Activated T-cell treated with anti-CD3 and anti-CD28 coated beads for 1 hour (primary cell): Measurements from ENCODE around the gene RASGEF1B.

Source experiments
- DNase-seq: peaks from one replicate; pipeline ENCODE4 v3.0.0-alpha.2; 2020; ENCODE audit warnings: low read depth

RASGEF1B gene

DNA sequence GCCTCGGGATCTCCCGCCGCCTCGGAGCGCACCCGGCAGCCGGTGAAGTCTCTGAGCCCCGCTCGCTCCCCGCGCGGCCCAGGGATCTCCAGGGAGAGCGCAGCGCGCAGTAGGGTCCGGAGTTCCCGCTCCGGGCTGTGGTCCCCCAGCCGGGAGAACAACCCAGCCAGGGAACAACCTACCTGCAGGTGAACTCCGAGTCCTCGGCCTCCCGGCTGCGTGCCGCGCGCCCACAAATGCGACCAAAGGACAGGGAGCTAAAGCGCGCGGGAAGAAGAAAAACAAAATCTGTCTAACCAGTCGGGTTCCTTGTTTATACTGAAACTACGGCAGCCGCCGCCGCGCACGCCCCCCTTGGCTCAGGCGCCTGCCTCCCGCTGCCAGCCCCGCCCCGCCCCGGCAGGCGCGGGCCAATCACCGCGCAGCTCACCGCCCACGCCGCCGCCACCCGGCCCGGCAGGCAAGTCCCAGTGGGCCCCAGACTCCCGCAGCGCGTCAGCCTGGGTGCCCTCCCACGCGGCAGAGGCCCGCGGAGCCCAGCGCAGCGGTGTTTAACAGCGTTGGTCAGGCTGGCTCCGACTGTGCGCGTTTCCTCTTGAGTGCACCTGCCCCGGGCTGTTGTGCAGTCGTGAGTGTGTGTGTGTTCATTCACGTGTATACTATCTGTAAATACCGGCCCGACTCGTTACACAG, at the start of gene RASGEF1B:
Gene RASGEF1B (minus strand): TSS at position 320 of the 693 bp plus-strand sequence. CDS start 12,399 bp downstream, outside the sequence.
- DNase-seq, result peak; percentile 86

DNA sequence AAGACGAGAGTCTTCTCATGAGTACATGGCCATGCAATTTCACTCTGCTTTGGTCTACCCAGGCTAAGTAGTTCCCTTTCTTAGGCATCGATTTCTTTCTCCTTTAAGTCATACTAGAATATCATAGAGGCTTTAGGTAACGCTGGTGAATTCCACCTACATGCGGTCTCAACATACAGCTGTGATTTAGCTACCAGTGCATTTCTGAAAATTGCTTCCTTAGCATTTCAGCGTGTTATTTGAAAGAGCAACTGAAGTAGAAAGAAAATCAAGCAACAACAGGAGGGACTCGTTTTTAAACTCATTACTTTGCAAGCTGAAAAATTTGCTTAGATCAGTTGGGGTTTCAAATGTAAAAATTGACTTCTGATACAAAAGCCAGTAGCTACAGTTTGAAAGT, 48.1 kb upstream of the RASGEF1B start:
- no peak for DNase-seq

GRCh38 chr4:81519427-81519773, 47.7 kb upstream of the RASGEF1B start:
- no peak for DNase-seq

DNA sequence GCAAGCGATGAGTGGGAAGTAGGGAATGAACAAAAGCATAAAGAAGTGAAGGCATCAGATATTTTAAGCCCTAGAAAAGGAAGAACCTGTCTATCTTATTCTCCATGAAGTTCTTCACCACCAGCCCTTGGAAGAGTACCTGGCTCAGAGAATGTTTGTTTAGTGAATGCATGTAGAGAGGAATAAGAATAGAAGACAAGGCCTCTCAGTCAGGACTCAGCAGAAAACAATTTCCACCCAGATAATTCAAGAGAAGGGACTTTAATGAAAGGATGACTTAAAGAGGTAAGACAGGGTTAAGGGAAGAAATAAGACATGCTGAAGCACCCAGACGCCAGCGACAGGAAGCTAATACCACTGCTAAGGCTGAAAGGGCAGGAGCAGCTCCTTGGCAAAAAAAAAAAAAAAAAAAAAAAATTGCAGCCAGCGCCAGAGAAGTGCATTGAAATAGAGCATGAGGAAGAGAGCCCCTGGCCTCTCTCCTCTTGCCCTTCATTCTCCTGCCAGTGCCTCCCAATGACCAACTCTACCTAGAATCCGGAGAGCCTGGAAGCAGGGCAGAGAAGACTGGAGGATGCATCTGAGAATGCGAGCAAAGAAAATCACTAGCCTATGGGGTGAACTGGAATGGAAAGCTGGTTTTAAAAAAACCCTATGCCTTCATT, 47.2 kb upstream of the RASGEF1B start:
- no peak for DNase-seq

DNA sequence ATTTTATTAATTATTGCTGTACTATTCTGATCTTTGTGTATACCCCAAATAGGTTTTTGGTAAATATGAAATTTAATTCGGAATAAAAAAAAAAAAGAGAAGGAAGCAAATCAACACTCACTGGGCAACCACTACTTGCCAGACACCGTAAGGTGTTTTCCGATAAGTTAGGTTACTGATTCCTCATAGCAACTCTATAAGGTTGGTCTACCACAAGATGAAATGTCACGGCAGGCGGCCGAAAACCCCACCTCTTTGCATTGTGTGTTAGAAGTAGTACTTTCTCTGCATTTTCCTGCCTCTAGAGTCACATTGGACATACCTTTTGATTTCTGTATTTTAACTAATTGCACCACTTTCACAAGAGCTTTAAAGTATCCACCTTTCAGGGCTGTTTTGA, 44.5 kb upstream of the RASGEF1B start:
- no peak for DNase-seq

- no peak for DNase-seq
Observed at GRCh38 chr4:81512757-81513501, 41.2 kb upstream of the RASGEF1B start.

- DNase-seq, result no peak
Observed at GRCh38 chr4:81512001-81512756, 40.5 kb upstream of the RASGEF1B start.

DNA sequence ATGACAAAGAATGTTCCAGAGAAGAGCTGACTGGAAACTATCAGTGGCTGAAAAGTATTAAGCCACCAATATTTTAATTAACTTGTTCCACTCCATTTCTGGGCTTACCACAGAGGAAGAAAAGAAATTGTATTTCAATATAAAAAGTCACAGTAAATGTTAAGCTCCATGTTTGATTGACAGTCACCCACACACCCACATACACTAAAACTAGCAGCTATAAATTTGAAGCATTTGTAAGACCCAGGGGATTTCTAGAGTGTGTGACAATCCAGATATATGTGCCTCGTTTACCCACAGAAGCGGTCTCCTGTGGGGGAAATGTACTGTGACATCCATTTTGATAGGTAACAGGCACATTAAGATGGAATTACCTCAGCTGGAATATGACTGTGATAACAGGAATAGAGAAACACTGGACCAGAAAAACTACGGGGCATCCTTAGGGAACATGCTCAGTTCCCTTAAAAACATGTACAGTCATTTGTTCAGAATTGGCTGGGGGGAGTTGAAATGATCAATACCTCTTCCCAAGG, 39.0 kb upstream of the RASGEF1B start:
- DNase-seq, result no peak

DNA sequence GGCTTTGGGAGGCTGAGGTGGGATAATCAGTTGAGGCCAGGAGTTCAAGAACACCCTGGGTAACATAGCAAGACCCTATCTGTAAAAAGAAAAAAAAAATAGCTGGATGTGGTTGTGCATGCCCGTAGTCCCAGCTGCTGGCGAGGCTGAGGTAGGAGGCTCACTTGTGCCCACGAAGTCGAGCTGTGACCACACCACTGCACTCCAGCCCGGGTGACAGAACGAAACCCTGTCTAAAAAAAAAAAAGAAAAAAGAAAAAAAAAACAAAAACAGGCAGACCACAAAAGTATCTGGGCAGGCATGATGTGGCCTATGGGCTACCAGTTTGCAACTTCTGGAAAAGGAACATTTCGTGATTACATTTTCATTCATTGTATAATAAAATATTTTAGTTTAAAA, 38.1 kb upstream of the RASGEF1B start:
- no peak for DNase-seq

DNA sequence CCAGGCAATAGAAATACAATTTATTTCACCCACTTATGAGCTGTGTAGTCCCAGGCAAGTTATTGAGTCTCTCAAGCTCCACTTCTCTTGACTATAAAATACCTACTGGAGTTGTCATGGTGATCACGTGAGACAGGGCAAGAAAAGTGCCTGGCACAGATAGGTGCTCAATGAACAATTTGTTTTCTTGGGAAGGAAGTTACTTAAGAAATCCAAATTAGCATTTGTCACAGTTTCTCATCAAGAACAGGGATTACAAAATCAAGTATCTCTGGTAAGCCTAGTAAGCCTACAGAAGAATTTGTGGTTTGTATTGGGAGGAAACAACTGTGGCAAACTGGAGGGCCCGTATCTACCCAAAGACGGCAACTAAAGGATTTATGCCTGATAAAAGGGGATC, 37.5 kb upstream of the RASGEF1B start:
- DNase-seq, result no peak

- DNase-seq, result no peak
Observed at GRCh38 chr4:81508411-81509185, 36.9 kb upstream of the RASGEF1B start.

DNA sequence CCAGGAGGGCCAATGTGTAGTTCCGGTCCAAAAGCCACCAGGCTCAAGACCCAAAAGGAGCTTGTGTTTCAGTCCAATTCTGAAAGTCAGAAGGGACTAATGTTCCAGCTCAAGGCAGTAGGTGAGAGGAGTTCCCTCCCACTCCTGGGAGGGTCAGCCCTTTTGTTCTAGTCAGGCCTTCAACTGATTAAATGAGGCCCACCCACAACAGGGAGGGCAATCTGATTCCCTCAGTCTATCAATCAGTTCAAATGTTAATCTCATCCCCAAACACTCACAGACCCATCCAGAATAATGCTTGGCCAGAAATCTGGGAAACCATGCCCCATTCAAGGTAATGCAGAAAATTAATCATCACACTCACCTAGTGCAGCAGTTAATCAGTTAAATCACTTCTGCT, 35.8 kb upstream of the RASGEF1B start:
- DNase-seq, result no peak

DNA sequence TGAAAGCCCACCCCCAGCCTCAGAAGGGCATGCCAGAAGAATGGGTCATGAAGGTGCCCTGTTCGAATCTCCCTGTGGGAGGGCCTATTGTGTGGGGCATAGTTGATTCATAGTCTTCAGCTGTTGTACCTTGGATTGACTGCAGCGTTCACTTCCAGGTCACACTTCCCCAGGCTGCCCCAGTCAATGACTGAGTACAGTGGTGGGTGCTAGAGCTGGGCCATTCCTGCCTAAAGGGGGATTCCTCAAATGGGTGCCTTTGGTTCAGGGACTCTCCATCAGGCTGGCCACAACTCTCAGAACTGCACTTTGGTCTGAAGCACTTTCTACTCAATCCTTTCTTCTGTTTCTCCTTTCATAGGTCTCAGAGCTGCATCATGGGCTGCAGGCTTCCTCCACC, 35.0 kb upstream of the RASGEF1B start:
- DNase-seq, result no peak

DNA sequence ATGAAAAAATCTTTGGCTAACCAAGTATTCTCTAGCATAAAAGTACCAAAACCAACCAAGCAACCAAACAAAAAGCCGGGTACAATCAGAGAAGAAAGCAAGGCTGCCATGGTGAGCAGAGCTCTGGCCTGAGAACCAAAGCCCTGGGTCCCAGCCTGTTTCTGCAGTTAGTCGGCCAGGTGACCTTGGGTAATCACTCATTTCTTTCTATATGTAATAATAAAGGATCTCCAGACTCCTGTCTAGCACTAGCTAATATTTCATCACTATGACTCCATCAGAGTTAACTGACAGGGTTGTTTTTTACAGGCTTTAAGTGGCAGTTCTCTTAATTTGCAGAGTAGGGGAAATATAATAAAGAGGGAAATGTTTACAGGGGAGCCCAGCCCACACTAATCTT, 34.0 kb upstream of the RASGEF1B start:
- DNase-seq, result no peak

DNA sequence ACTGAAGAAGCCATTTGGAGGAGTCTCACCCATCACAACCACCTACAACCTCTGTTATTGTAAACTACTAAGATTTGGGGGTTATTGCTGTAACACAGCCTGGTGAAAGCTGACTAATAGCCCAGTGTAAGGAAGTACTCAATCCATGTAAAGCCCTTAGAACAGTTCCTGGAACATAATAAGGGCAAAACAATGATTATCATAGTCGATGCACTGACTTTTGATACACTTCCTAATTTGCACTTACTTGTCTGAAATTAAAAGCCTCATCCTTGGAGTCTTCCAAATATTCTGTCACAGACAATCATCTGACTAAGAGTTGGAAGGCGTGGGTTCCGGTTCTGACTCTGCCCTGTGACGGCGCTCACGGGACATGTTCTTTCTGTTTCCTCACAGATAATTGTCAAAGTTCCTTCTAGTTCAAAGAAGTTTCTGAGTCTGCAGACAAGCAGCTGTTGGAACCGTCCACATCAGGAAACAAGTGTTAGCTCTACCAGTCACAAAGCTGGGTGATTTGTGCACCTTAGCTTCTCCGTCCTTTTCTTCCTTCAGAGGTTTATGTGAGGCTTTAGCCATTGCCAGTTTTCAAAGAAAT, 33.4 kb upstream of the RASGEF1B start:
- peak; percentile 43 for DNase-seq

- DNase-seq, result no peak
Observed at GRCh38 chr4:81504112-81505003, 32.7 kb upstream of the RASGEF1B start.

DNA sequence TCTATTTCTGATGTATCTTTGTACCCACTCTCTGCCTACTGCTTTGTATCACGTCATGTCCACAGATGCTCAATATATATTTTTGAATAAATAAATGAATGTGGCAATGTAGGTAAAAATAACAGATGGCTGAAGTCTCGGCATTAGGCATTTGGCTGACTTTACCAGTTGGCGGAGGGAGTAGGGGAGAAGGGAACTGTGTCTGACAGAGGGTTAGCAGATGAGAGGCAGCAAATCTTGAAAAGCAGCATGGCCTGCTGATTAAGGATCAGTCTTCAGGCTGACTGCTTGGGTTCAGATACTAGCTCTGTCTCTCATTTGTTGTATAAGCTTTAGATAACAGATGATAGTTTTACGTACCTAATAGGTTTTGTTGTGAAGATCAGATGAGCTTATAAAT, 31.9 kb upstream of the RASGEF1B start:
- DNase-seq, result no peak

DNA sequence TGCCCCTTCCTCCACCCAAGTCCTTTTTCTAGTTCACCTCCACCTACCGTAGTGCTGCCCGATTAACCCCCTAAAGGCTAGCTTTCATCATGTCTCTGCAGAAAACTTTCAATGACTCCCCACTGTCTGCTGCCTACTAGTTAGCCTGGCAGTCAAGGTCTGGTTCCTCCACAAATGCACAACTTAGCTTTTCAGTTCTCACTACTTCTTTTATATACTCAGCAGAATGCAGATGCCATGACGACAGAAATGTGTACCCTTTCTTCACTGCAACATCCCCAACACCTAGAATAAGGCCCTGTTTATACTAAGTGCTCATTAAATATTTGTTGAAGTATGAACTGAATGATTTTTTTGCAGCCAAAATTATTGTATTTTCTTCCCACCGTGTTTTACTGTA, 30.9 kb upstream of the RASGEF1B start:
- no peak for DNase-seq

GRCh38 chr4:81499840-81500239, 28.1 kb upstream of the RASGEF1B start:
- DNase-seq, result no peak

DNA sequence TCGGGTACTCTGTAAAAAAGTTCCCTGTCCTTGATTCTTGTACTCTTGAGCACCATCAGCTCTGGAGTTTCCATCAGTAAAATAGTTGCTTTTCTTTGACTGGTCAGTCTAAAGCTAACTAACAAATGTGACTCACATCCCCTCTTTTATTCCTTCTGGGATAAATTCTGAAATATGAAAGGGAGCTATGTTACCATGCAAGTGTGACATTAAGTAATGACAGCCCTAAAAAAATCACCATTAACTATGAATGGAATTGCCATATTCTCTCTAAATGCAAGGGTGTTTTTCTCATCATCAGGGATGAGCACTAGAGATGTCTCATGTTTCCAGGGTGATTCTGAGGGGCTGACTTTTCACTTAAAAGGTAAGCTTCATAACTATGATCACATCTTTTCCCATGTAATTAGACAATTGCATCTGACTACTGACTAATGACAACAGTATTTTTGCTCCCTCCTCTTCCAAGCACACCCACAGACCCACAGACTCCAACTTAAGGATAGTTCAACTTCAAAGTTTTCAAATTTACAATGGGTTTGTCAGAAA, 26.9 kb upstream of the RASGEF1B start:
- DNase-seq, result no peak
